Measurements from ENCODE around the gene ANGPT4.
"Not testable (repeated sequence)": the region's sequence is repeated elsewhere in the genome, so short reads cannot be mapped to it uniquely, and the experiment has no call there.

ANGPT4 gene

DNA sequence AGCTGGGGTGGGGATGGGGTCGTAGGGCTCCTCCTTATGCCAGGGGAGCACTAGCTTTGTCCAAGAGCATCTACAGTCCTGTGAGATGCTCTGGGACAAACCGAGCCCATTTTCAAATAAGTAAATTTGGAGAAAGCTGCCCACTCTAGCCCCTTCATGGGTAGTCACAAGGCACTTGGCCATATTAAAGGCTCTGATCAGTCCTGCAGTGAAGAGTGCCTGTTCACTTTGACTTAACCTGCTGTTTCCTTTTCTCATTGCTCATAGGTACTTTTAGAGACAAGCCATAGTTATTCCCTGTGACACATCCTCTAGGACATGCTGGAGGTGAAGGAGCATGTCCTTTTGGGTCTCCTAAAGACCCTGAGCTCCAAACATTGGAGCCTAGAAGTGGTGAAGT, 44.2 kb downstream of the ANGPT4 start:
- no peak for DNase-seq

DNA sequence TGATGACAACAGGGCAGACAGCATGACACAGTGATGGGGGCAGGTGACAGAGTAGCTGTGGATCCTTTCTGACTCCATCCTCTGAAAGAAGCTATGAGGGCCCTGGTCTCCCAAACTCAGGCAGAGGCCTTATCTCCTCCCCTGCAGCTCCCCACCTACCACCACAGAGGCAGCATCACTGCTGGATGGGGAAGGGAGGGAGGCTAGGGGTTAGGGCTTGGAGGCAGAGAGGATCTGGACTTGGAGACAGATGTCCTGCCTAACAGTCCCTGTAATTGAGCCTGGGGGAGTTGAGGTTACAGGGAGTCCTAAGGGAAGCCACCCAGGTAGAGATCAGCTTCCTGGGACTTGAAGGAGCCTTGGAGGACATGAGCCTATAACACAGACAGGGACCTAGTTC, 44.7 kb downstream of the ANGPT4 start:
- DNase-seq: no peak

DNA sequence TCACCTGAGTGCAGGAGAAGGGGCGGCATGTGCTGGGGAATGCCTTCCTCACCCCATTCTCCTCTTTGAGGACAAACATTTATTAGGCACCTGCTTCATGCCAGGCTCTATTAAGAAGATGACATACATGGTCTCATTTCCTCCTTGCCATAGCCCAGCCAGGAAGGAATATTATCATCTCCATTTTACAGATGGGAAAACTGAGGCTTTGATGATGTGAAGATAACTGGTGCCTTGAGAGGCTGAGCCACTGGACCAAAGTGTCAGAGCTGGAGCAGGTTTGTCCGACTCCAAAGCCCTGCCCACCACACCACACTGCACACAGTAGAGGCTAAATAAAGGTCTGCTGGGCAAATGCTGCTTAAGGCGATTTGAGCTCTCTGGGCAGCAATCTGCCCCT, 45.4 kb downstream of the ANGPT4 start:
- DNase-seq: no peak

DNA sequence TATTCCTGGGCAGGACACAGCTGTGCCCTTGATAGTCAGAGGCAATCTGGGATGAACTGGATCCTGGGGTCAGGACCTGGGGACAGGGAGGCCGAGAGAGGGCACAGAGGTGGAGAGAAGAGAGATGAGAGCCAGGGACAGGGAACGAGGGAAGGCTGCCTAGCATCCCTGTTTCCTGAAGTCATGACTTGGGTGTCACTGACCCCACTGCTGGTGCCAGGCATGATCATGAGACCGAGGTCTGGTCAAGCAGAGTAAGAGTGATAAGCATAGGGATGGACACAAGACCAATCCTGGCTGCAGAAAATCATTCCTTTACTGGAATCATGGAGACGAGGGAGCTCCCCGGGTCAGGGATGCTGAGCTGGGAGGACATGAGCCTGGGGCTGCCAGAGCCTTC, 46.5 kb downstream of the ANGPT4 start:
- DNase-seq: no peak

DNA sequence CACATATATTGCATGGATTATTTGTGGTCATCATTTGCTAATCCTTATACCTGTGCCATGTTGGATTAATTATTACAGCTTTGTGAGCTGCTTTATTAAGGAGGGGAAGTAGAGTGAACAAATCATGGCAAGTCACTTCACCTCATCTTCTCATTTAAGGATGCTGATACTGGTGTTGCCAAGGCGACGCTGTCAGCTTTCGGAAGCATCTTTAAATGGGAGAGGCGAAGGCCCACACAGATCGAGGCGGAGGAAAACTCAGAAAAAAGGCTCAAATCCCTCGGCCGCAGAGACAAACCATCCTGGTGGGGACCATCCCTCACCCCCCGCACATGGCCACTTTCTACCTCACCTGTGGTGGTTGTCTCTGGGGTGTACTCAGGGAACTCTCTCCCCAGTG, 47.9 kb downstream of the ANGPT4 start:
- no peak for DNase-seq

DNA sequence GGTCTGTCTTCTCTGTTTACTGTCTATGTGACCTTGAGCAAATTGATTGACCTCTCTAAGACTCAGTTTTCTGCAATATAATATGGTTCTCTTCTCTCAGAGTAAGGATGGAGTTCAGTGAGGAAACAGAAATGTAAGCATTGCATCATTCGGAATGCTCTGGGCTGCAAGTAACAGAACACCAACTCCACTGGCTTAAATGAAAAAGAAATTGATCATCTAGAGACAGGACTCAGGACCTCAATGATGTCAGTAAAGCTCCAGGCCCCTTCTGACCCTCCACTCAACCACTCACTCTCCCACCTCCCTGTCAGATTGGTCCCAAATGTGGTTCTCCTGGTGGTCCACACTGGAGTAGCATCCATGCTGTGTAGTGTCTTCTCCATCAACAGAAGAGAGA, 50.7 kb downstream of the ANGPT4 start:
- DNase-seq: no peak

DNA sequence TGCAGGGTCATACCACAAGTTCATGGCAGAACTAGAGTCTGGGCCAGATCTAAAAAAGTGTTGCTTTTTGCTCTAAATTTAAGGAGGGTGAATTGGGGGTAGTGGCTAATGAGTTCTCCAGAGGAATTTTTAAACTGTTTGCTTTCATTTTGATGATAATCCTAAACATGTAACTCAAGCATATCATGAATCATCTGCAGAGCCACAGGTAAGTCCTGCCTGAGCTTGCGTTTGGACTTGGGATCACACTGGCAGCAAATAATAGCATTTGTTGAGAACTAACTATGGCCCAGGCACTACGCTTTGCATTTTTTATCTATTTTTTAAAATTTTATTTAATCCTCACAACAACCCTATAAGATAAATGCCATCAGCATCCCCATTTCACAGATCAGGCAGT, 55.2 kb downstream of the ANGPT4 start:
- no peak for DNase-seq

DNA sequence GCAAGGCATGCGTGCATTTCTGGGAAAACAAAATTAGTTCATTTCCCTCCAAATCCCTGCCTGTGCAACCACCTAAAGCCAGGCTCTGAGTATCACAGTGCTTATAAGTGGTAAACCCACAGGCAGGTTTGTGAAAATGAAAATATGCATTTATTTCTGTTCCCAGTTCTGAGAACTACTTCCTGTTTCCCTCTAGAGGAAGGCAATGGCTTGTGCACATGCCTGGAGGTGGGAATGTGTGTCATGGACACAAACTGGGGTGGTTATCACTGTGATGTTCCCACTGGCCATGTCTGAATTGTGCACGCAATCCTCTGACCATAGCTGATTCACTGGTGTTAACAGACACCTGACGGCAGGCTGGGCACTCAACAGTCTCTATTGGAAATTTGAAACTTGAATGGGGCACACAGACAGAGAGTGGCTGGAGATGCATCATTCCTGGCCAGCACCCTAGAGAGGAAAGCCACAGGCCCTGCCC, 56.3 kb downstream of the ANGPT4 start:
- peak; percentile 67 for DNase-seq

DNA sequence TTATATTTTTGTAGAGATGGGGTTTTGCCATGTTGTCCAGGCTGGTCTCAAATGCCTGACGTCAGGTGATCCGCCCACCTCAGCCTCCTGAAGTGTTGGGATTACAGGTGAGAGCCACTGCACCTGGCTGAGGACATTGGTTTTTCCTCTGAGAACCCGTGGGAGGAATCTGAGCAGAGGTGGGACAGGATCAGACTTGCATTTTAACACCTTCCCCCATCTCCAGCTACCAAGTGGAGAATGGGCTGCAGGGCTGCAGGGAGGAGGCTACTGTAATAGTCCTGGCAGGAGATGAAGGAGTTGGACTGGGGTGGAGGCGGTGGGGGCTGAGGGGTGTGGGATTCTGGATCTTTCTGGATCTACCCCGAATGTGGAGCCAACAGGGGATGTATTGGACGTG, 58.1 kb downstream of the ANGPT4 start:
- no peak for DNase-seq

DNA sequence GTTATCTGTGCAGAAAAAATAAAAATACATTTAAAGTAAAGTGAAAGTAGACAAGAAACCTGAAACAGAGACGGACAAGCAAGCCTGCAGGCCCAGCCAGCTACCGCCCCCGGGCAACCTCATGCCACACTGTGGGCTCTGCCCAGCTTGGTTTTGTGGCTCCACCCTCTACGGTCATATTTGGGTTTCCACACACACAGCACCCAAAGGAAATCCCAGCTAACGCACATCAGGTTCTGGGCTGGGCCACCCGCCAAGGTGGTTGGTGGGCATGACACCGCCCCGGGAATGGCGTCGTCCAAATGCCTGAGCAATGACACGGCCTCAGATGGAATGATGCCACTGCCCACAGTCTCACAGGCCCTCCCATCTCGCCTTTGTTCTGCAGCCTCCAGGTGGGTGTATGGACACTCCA, 59.8 kb downstream of the ANGPT4 start:
- peak; percentile 42 for DNase-seq

DNA sequence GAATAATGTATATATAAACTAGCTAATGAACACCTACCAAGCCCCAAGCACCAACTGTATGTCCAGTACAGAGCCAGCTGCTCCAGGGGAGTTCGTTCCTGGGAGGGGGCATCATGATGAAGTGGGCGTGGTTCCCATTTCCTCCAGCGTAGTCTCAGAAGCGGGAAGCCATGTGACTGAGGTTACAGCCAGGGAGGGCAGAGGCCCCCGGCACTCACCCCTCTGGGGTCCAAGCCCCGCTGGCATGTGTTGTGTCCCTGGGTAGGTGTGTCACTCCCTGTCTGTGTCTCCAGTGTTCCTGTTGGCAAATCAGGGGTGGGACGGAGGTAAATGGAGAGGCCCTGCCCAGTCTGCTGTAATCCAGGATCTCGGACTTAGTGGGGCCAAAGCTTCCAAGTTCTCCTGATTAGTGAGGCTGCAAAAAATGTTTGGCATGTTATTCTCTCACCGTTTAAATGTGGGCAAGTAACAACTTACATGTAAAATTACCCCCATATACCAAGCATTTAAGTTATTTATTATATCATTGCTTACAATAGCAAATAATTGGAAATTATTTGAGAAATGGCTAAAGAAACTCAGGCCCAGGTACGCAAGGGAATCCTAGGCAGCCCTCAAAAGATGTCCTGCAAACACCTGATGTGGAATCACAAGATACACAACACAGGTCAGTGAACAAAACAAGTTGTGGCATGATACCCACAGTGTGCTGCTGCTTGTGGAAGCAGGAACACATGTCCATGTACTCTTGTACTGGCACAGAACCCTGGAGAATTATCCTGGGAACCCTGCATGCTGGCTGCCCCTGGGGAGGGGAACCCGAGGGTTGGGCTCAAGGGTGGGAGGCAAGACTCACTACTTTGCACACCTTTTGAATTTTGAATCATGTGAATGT, 60.4 kb downstream of the ANGPT4 start:
- no peak for DNase-seq

DNA sequence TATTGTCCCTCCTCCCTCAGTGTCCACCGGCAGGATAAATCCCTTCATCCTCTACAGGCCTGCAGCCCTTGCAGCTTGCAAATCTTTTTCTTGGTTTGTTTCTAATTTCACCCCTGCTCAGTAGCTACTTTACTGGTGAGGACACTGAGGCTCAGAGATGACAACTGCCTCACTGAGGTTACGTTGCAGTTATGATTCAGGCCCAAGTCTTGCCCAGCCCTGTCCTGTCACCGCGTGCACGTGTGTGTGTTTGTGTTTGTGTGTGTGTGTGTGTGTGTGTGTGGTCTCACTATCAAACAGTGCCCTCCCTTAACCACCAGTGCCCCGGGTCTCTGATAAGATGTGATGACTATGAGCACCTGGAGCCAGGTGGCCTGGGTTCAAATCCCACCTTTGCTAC, 61.5 kb downstream of the ANGPT4 start:
- DNase-seq: no peak

DNA sequence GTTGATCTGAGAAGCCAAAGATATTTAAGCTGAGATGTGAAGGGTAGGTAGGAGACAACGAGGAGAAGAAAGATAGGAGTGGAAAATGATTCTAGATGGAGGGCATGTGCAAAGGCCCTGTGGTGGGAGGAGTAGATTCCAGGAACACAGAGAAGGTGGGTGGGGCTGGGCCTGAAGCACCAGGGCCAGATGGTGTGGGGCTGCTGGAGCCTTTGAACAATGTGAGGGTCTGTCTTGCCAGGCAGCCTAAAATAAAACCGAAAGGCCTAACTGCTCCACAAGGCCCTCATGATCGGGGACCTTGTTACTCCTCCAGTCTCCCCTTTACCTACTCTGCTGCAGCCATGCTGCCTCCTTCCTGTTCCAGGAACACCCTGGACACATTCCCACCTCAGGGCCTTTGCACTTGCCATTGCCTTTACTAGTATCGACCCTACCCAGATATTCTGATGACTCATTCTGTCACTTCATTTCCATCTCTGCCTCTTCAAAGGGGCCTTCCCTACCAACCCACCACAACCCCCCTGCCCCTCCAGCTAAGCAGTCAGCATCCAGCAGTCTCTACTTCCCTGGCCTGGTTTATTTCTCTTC, 62.6 kb downstream of the ANGPT4 start:
- no peak for DNase-seq

DNA sequence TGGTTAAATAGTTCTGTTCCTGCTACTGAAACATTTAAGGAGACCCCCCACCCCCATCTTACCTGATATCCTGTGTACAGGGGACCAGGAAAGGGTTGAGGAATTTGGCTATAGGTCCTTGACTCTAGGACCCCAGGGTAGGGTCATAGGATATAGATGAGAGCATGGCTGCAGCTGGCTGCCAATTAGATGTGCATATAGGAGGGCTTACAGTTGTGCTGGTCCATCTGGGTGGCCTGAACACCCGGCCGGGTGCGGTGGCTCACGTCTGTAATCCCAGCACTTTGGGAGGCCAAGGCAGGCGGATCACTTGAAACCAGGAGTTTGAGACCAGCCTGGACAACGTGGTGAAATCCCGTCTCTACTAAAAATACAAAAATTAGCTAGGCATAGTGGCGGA, 67.4 kb downstream of the ANGPT4 start:
- not testable (repeated sequence) for DNase-seq

DNA sequence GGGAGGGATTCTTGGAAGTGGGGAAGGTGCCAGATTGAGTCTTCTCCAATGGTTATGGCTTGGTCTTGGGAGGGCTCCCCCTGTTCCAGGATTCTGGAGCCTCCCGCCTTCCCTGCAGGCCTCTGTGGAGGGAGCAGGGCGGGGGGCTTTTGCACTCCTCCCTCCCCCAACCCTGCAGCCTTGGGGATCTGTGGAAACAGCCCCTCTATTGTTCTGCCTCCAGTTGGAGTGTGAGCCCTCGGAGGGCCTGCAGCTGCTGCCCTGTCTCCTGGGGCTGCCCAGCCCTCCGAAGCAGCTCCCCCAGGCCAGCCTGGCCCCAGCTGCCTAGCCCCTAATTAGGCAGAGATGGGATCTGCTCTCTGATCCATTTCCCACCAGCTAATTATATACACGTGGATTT, 67.9 kb downstream of the ANGPT4 start:
- DNase-seq: no peak

DNA sequence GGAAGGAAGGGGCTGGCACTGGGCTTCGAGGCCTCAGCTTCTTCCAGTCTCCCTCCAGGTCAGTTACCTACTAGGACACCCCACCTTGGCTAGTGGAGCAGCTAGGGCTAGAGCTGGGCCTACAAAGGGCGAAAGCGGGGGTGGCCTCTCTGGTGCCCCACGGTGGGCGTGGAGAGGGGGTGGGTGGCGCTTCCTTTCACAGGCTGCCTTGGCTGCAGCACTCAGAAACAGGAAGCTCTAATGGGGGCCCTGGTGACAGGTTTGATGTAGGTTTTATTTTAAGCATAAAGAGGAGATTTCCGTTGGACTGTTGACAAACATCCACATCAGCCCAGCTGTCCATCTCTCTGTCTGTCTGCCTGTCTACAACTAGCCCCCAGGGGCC, 69.2 kb downstream of the ANGPT4 start:
- DNase-seq: peak; percentile 37

DNA sequence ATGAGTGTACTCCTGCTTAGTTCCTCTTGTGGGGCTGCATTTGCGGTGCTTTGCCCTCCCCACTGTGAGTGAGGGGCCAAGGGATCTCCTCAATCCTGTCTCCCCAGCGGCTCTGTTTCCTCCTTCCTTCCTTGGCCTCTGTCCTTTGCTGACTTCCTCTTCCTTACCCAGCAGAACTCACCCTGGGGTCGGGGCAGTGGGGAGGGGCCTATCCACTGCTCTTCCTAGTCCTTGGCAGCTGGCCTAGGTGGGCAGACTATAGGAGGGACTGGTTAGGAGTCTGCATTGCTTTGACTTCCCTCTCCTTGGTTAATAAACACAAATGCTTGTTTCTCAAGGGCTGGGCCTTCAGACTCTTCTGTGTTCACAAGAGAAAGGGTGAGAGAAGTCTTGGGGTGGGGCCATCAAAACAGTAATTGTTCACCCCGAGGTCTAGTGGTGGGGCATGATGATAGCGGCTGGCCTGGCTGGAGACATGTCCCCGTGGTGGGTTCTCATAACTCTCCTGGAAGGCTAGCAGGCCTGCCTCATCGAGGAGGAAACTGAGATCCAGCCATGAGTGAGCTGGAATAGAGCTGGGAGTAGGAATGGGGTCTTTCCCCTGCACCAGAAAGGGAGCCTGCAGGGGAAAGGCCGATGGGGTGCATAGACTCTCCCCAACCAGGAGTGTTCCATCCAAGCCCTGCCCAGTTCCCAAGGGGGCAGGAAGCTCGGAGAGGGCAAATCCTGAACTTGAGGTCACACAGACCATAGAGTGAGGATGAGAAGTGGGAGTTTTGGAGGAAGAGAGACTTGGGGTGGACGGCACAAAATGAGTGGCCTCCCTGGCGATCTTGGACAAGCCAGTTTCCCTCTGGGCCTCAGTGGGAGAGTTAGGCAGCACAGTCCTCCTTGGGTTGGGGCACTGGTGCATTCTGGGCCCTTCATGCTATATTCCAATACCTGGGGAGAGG, 69.9 kb downstream of the ANGPT4 start:
- no peak for DNase-seq

DNA sequence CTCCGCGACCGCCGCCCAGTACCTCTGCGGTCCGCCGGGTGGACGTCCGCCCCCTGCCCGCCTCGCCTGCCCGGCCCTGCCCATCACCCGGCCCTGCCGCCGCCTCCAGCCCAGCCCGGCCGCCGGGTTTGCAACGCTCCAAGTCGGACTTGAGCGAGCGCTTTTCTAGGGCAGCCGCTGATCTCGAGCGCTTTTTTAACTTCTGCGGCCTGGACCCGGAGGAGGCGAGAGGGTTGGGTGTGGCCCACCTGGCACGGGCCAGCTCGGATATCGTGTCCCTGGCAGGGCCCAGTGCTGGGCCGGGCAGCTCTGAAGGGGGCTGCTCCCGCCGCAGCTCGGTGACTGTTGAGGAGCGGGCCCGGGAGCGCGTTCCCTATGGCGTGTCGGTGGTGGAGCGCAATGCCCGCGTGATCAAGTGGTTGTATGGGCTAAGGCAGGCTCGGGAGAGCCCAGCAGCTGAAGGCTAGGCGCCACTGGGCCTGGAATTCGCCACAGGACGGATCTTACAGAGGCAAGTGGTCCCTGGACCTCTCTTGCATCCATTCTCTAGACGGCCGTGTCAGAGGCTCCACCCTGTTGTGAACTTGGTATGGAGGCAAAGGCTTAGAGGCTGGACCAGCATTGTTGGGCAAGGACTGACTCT, 70.8 kb downstream of the ANGPT4 start:
- DNase-seq: no peak

DNA sequence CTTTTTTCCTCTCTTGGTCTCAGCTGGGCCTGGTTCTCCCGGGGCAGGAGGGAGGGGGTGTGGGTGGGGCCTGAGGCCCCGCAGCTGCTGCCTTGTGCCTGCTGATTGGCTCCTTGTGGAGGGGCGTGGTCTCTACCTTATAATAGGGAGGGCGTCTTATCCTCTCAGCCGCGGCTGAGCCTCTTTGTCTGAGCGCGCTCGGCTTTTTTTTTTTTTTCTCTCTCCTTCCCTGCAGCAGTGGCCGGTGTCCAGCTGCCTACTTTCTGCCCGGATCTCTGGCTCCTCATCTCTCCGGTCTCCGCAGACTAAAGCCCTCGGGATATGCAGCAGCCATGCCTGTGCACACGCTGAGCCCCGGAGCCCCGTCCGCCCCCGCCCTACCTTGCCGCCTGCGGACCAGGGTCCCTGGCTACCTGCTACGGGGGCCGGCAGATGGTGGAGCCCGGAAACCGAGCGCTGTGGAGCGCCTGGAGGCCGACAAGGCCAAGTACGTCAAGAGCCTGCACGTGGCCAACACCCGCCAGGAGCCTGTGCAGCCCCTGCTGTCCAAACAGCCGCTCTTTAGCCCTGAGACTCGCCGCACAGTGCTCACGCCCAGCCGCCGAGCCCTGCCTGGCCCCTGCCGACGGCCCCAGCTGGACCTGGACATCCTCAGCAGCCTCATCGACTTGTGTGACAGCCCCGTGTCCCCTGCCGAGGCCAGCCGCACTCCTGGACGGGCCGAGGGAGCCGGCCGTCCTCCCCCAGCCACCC, 71.5 kb downstream of the ANGPT4 start:
- DNase-seq: peak; percentile 57

DNA sequence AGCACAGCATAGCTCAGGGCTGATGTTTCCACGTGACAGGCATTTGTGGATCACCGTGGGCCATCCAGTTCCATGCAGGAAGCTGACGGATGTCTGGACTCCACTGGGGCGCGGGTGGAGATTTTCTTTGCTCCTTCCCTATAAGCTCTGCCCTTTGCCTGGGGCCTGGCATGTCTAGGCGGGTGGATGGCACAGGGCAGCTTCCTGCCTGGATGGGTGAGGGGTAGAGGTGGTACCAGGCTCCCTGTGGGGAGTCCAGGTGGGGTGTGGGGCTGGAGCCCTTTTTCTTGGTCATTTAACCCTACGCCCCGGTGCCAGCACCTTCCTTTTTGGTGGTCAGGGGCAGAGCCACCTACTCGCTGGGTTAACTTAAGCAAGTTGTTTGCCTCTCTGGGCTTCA, 72.2 kb downstream of the ANGPT4 start:
- no peak for DNase-seq

DNA sequence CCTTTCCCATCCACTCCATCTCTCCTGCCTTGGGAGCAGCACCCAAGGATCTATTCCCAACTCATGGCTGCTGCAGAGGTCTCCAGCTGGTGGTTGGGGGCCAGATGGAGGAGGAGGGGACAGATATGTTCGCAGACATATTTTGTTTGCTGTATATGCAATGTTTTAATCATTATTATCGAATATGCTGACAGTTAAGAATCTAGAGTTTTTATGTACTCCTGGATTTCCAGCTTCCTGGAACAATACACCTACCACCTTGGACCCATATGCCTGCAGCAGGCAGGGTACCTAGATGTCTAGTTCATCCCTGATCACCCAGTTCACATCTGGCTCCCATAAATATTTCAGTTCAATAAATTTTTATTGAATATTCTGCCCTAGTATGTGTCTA, 73.6 kb downstream of the ANGPT4 start:
- DNase-seq: no peak
